IMR-90 (cell line): ENCODE results near the gene AKAP3. TPM values are rescaled to one million over a fixed set of nuclear protein-coding genes. Genes with fewer than 3 reads are reported as not detected.

Experiments used
- ATAC-seq: fragments of 200-7000 bp; cut with Tn5 transposase; 2 replicates; pipeline ENCODE4 v1.9.1; 2020; ENCODE audit warnings: low read depth, mild to moderate bottlenecking, moderate library complexity
- BruUV-seq: library from RNA; stranded (reverse); fragments of 400-500 nt; replicated peaks from 2 replicates; lab custom pipeline; 2021; lab: Mats Ljungman, UMichigan
- CTCF ChIA-PET: fragments of 300-600 bp; formaldehyde crosslinking; extraction: SDS; loops from one replicate; lab custom pipeline; 2021; ENCODE audit warnings: antibody characterized with exemption; lab: Yijun Ruan, JAX
- POLR2A ChIA-PET: fragments of 300-600 bp; sonication (Branson Sonifier 250); formaldehyde crosslinking; loops from one replicate; lab custom pipeline; 2022; ENCODE audit warnings: antibody characterized with exemption; ENCODE audit not compliant: unreplicated experiment; lab: Charles Lee
- DNase-seq: peaks from one replicate; pipeline ENCODE4 v3.0.0; 2013
- H2AFZ ChIP-seq: replicated peaks from 2 replicates; pipeline ENCODE3; 2013; ENCODE audit warnings: low read length, mild to moderate bottlenecking; ENCODE audit not compliant: poor library complexity
- H2AK5ac ChIP-seq: 2 replicates; pipeline ENCODE4 v1.6.1; 2013; ENCODE audit warnings: low read depth, low read length, inconsistent platforms
- H2AK9ac ChIP-seq: replicated peaks from 2 replicates; pipeline ENCODE3; 2013; ENCODE audit warnings: mild to moderate bottlenecking, low read depth, low read length, moderate library complexity; ENCODE audit not compliant: poor library complexity
- H2BK120ac ChIP-seq: 2 replicates; pipeline ENCODE4 v1.6.1; 2013; ENCODE audit warnings: low read depth, low read length, inconsistent platforms
- H2BK15ac ChIP-seq: 3 replicates; pipeline ENCODE4 v1.6.1; 2013; ENCODE audit warnings: low read depth, low read length, inconsistent platforms
- H2BK20ac ChIP-seq: 2 replicates; pipeline ENCODE4 v1.6.1; 2013; ENCODE audit warnings: low read depth, mild to moderate bottlenecking, inconsistent platforms, low read length, moderate library complexity
- H2BK5ac ChIP-seq: 2 replicates; pipeline ENCODE4 v1.6.1; 2013; ENCODE audit warnings: mild to moderate bottlenecking, low read depth, low read length, inconsistent platforms; ENCODE audit not compliant: poor library complexity, severe bottlenecking
- H3K14ac ChIP-seq: replicated peaks from 2 replicates; pipeline ENCODE4 v1.6.1; 2013; ENCODE audit warnings: low read depth, low read length, inconsistent platforms
- H3K18ac ChIP-seq: 2 replicates; pipeline ENCODE4 v1.6.1; 2013; ENCODE audit warnings: low read depth, low read length, control low read depth
- H3K23ac ChIP-seq: 2 replicates; pipeline ENCODE4 v1.6.1; 2013; ENCODE audit warnings: low read depth, low read length, inconsistent platforms
- H3K27ac ChIP-seq: 2 replicates; pipeline ENCODE4 v1.5.1; 2013; ENCODE audit warnings: mild to moderate bottlenecking, control low read depth, low read length; ENCODE audit not compliant: insufficient read depth
- H3K27me3 ChIP-seq: 2 replicates; pipeline ENCODE4 v1.6.1; 2013; ENCODE audit warnings: low read length; ENCODE audit not compliant: control insufficient read depth, insufficient read depth
- H3K36me3 ChIP-seq: 2 replicates; pipeline ENCODE4 v1.6.1; 2013; ENCODE audit warnings: low read length, mixed read lengths; ENCODE audit not compliant: control insufficient read depth, insufficient read depth
- H3K4ac ChIP-seq: 2 replicates; pipeline ENCODE4 v1.6.1; 2013; ENCODE audit warnings: low read depth, low read length, inconsistent platforms
- H3K4me1 ChIP-seq: 2 replicates; pipeline ENCODE4 v1.6.1; 2013; ENCODE audit warnings: low read length, mixed read lengths; ENCODE audit not compliant: control insufficient read depth, insufficient read depth
- H3K4me2 ChIP-seq: 2 replicates; pipeline ENCODE4 v1.6.1; 2013; ENCODE audit warnings: low read depth, mild to moderate bottlenecking, control low read depth, low read length, moderate library complexity
- H3K4me3 ChIP-seq: 2 replicates; pipeline ENCODE4 v1.5.1; 2013; ENCODE audit warnings: low read depth, mild to moderate bottlenecking, control low read depth, low read length, moderate library complexity; ENCODE audit not compliant: insufficient read depth
- H3K56ac ChIP-seq: 2 replicates; pipeline ENCODE4 v1.6.1; 2013; ENCODE audit warnings: low read length, inconsistent platforms; ENCODE audit not compliant: insufficient read depth; ENCODE audit errors: extremely low read depth
- H3K79me1 ChIP-seq, 2 experiments: 2 replicates each; pipeline ENCODE4 v1.6.1; 2013; ENCODE audit warnings: low read length in 2 of 2, inconsistent platforms in 1 of 2, low read depth in 1 of 2
- H3K9ac ChIP-seq: 2 replicates; pipeline ENCODE4 v1.6.1; 2013; ENCODE audit warnings: low read depth, low read length, control low read depth
- H3K9me1 ChIP-seq: 2 replicates; pipeline ENCODE4 v1.6.1; 2013; ENCODE audit warnings: low read length, inconsistent platforms; ENCODE audit not compliant: insufficient read depth
- H3K9me3 ChIP-seq: 2 replicates; pipeline ENCODE4 v1.6.1; 2013; ENCODE audit warnings: low read length; ENCODE audit not compliant: control insufficient read depth, insufficient read depth
- H4K20me1 ChIP-seq: 2 replicates; pipeline ENCODE4 v1.6.1; 2013; ENCODE audit warnings: low read length, inconsistent platforms; ENCODE audit not compliant: insufficient read depth
- H4K5ac ChIP-seq: 2 replicates; pipeline ENCODE4 v1.6.1; 2013; ENCODE audit warnings: mild to moderate bottlenecking, low read depth, low read length, control low read depth
- H4K8ac ChIP-seq, 2 experiments: 2 replicates each; pipeline ENCODE4 v1.6.1; 2013; ENCODE audit warnings: low read depth in 2 of 2, low read length in 2 of 2, control low read depth in 1 of 2, inconsistent platforms in 1 of 2
- H4K91ac ChIP-seq: 2 replicates; pipeline ENCODE4 v1.6.1; 2013; ENCODE audit warnings: low read depth, low read length, inconsistent platforms; ENCODE audit not compliant: insufficient read depth
- BHLHE40 ChIP-seq: fragments of 150-350 bp; IDR thresholded peaks from 2 replicates; pipeline ENCODE4 v1.6.1; 2016; ENCODE audit warnings: mild to moderate bottlenecking, low read depth, low read length
- MAFK ChIP-seq: IDR thresholded peaks from 2 replicates; pipeline ENCODE4 v1.6.1; 2012; ENCODE audit warnings: low read depth, low read length, improper control_type of control experiment
- NFE2L2 ChIP-seq: fragments of 150-350 bp; IDR thresholded peaks from 2 replicates; pipeline ENCODE4 v1.6.1; 2016; ENCODE audit warnings: low read depth, mild to moderate bottlenecking, low read length
- RAD21 ChIP-seq: IDR thresholded peaks from 2 replicates; pipeline ENCODE4 v1.6.1; 2012; ENCODE audit warnings: low read length, improper control_type of control experiment
- RCOR1 ChIP-seq: IDR thresholded peaks from 2 replicates; pipeline ENCODE4 v1.6.1; 2012; ENCODE audit warnings: mild to moderate bottlenecking, low read length, improper control_type of control experiment; ENCODE audit not compliant: insufficient replicate concordance
- WGBS, 2 experiments: methylation state at CpG; one replicate each; pipeline versions ENCODE4 v1.1.5 to v1.1.7; 2013; ENCODE audit warnings: missing lambda C conversion rate in 2 of 2; ENCODE audit not compliant: insufficient read length in 1 of 2; ENCODE audit errors: extremely low coverage in 2 of 2; 5-methylcytosine and 5-hydroxymethylcytosine counted together
- dilution Hi-C: fragments of 300-500 bp; cut with HindIII; formaldehyde crosslinking; loops from one replicate; pipeline ENCODE4 v1.14.3; 2018; ENCODE audit warnings: low sequenced_read_pairs; ENCODE audit not compliant: unreplicated experiment
- in situ Hi-C: fragments of 300-500 bp; cut with MboI; formaldehyde crosslinking; loops from 3 replicates; pipeline ENCODE4 v1.14.3; 2019; ENCODE audit warnings: low sequenced_read_pairs, inconsistent platforms, mixed read lengths
- intact Hi-C: fragments of 100-400 bp; cut with micrococcal nuclease; formaldehyde crosslinking; loops from 2 replicates; pipeline ENCODE4 v1.10.0; 2022
- polyA plus RNA-seq, 3 experiments: library from polyadenylated mRNA; depleted of rRNA; stranded (reverse); fragments of >200 nt; gene quantifications; 2 replicates each; pipeline ENCODE4 v1.2.3, GENCODE V29; 2012; ENCODE audit warnings: low replicate concordance in 1 of 3
- total RNA-seq: library from RNA; depleted of rRNA; stranded (reverse); fragments of >200 nt; gene quantifications from 2 replicates; pipeline ENCODE4 v1.2.3, GENCODE V29; 2012

AKAP3 gene
- total and polyA plus RNA-seq, 2 of the 4 experiments (the other 2 are of a cell fraction): 0.54 to 0.55 TPM

- no peaks in the 10 kb centered on the region for H4K20me1 ChIP-seq
- H2AK5ac ChIP-seq: no peak overlapping the region
- ATAC-seq: no peak
- CTCF ChIA-PET: no interaction called here
- no peak overlapping the region for H2AFZ ChIP-seq
- H3K4me1 ChIP-seq: peaks cover 3% of the 10 kb centered on the region
- peaks cover 27% of the 10 kb centered on the region for H3K36me3 ChIP-seq
- H2BK15ac ChIP-seq: no peak overlapping the region
- no peak overlapping the region for H3K27ac ChIP-seq
- no CpG with 5 or more reads among the region's 3 CpGs for WGBS, 2 experiments
- no peak overlapping the region for H4K91ac ChIP-seq
- no peak overlapping the region for H3K23ac ChIP-seq
- H3K4ac ChIP-seq: no peak overlapping the region
- no peak for TF ChIP-seq BHLHE40
- TF ChIP-seq RAD21: no peak
- no peak for TF ChIP-seq RCOR1
- no peak for TF ChIP-seq NFE2L2
- TF ChIP-seq MAFK: no peak
- H4K5ac ChIP-seq: no peak overlapping the region
- H3K27me3 ChIP-seq: no peaks in the 10 kb centered on the region
- DNase-seq: peak; percentile 8
- POLR2A ChIA-PET: no interaction called here
- no peak overlapping the region for H3K4me3 ChIP-seq
- H3K9me3 ChIP-seq: no peaks in the 10 kb centered on the region
- no TSS peak for BruUV-seq
- intact Hi-C loops: no loop called here
- in situ Hi-C loops: no loop called here
- H3K4me2 ChIP-seq: no peak overlapping the region
- H2BK120ac ChIP-seq: no peak overlapping the region
- no peak overlapping the region for H2BK20ac ChIP-seq
- dilution Hi-C loops: no loop called here
- no peak overlapping the region for H3K18ac ChIP-seq
- no peak overlapping the region for H2BK5ac ChIP-seq
- H3K79me1 ChIP-seq: peaks cover 7% of the 10 kb centered on the region in 2 experiments; a peak in 3 of 4 replicates
- H2AK9ac ChIP-seq: no peak overlapping the region
- H3K9me1 ChIP-seq: peaks cover 5% of the 10 kb centered on the region; the same call in 1 of the 2 replicates
- H4K8ac ChIP-seq: no peak overlapping the region
- H3K14ac ChIP-seq: no peak overlapping the region
- no peak overlapping the region for H3K56ac ChIP-seq
- H3K9ac ChIP-seq: no peak overlapping the region
Observed at GRCh38 chr12:4665236-4665635, 16.4 kb upstream of the AKAP3 start.
